ENCODE data around the gene SPATA22.

SPATA22 gene

DNA sequence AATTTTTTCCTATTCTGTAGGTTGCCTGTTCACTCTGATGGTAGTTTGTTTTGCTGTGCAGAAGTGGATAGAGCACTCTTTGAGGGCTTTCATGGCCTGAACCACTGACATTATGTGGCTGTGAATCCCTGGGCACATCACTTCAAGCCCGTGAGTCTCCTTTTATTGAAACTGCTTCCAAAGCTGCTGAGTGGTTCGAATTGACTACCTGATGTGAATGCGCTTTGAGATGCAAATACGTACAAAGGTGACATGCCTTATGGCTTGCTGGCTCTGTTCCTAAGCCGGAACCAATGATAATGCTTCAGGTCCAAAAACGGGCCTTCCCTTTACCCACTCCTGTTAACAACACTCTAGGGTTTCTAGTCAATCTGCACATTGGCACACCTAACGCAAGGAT, 38.5 kb upstream of the SPATA22 start:
- Histone ChIP-seq H3K4me2 (ENCODE audit: low read length) (no peak overlapping the region), H3K4me1 (ENCODE audit: insufficient read depth, low read length, severe bottlenecking) (no peaks in the 10 kb centered on the region), H3F3A (ENCODE audit: insufficient read depth, low read length) (no peaks in the 10 kb centered on the region), H4K20me1 (ENCODE audit: insufficient read depth, low read length) (no peaks in the 10 kb centered on the region), H3K9me3 (ENCODE audit: low read length) (no peaks in the 10 kb centered on the region), H3K4me3 (ENCODE audit: low read depth, low read length, poor library complexity, severe bottlenecking) (no peak overlapping the region), H3K79me2 (ENCODE audit: insufficient read depth, low read length) (no peaks in the 10 kb centered on the region), H2AFZ (ENCODE audit: low read length) (no peak overlapping the region), H3K9me2 (ENCODE audit: low read depth, low read length) (no peaks in the 10 kb centered on the region), H3K36me3 (ENCODE audit: insufficient read depth, low read length) (no peaks in the 10 kb centered on the region), H3K27me3 (ENCODE audit: insufficient read depth, low read length) (no peaks in the 10 kb centered on the region; the same call in 1 of the 2 replicates), H3K27ac (ENCODE audit: low read depth, low read length, poor library complexity, severe bottlenecking) (no peak overlapping the region), H3K9ac (ENCODE audit: low read length) (no peak overlapping the region)
- TF ChIP-seq, protein P1, sequence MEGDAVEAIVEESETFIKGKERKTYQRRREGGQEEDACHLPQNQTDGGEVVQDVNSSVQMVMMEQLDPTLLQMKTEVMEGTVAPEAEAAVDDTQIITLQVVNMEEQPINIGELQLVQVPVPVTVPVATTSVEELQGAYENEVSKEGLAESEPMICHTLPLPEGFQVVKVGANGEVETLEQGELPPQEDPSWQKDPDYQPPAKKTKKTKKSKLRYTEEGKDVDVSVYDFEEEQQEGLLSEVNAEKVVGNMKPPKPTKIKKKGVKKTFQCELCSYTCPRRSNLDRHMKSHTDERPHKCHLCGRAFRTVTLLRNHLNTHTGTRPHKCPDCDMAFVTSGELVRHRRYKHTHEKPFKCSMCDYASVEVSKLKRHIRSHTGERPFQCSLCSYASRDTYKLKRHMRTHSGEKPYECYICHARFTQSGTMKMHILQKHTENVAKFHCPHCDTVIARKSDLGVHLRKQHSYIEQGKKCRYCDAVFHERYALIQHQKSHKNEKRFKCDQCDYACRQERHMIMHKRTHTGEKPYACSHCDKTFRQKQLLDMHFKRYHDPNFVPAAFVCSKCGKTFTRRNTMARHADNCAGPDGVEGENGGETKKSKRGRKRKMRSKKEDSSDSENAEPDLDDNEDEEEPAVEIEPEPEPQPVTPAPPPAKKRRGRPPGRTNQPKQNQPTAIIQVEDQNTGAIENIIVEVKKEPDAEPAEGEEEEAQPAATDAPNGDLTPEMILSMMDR (IDR thresholded peaks at IDR 0.05; ENCODE audit: low read length) = no peak
- no peak for TF ChIP-seq EZH2 (IDR thresholded peaks at IDR 0.05; ENCODE audit: borderline replicate concordance, low read length)

DNA sequence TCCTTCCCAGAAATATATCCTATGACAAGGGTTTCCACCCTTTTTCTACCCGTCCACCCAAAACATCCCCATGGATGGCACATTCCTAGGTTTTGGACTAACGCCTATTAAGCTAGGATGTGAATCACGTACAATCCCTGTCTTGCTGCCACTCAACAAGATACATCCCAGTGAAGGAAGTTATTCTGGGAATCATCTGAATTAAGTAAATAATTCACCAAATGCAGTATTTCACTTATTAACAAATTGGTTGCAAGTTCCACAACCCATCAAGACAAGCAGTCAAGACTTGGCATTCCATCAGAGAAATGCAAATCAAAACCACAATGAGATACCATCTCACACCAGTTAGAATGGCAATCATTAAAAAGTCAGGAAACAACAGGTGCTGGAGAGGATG, 36.2 kb upstream of the SPATA22 start:
- no peak overlapping the region for H3K4me3 ChIP-seq (ENCODE audit: low read depth, low read length, poor library complexity, severe bottlenecking)
- H3K4me2 ChIP-seq (ENCODE audit: low read length) = no peak overlapping the region
- TF ChIP-seq EZH2 (IDR thresholded peaks at IDR 0.05; ENCODE audit: borderline replicate concordance, low read length) = no peak
- TF ChIP-seq, protein P1 (IDR thresholded peaks at IDR 0.05; ENCODE audit: low read length) = no peak
- H3K4me1 ChIP-seq (ENCODE audit: insufficient read depth, low read length, severe bottlenecking) = no peaks in the 10 kb centered on the region
- no peaks in the 10 kb centered on the region for H4K20me1 ChIP-seq (ENCODE audit: insufficient read depth, low read length)
- no peaks in the 10 kb centered on the region for H3K9me3 ChIP-seq (ENCODE audit: low read length)
- no peak overlapping the region for H3K27ac ChIP-seq (ENCODE audit: low read depth, low read length, poor library complexity, severe bottlenecking)
- H3F3A ChIP-seq (ENCODE audit: insufficient read depth, low read length) = no peaks in the 10 kb centered on the region
- H3K9me2 ChIP-seq (ENCODE audit: low read depth, low read length) = no peaks in the 10 kb centered on the region
- H3K27me3 ChIP-seq (ENCODE audit: insufficient read depth, low read length) = no peaks in the 10 kb centered on the region; the same call in 1 of the 2 replicates
- H2AFZ ChIP-seq (ENCODE audit: low read length) = no peak overlapping the region
- H3K36me3 ChIP-seq (ENCODE audit: insufficient read depth, low read length) = no peaks in the 10 kb centered on the region
- no peak overlapping the region for H3K9ac ChIP-seq (ENCODE audit: low read length)
- H3K79me2 ChIP-seq (ENCODE audit: insufficient read depth, low read length) = no peaks in the 10 kb centered on the region

DNA sequence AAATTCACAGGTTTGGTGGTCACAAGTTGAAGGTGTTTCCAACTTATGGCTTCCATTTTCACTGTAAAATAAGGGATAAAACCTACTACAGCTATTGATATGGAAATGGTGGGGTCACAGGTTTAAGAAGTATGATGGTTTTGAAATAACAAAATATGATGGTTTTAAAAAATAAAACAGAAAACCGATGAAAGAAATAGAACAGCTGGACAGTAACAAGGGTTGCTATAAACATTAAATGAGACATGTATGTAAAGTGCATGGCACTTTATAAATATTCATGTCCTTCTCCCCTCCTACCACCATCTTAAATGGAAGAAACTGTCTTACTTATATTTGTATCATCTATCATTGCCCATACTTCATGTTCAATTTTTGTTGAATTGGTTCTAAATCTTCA, 35.5 kb upstream of the SPATA22 start:
- Histone ChIP-seq H3K36me3 (ENCODE audit: insufficient read depth, low read length) (no peaks in the 10 kb centered on the region), H3K4me1 (ENCODE audit: insufficient read depth, low read length, severe bottlenecking) (no peaks in the 10 kb centered on the region), H2AFZ (ENCODE audit: low read length) (no peak overlapping the region), H3K27me3 (ENCODE audit: insufficient read depth, low read length) (no peaks in the 10 kb centered on the region; the same call in 1 of the 2 replicates), H3K9me2 (ENCODE audit: low read depth, low read length) (no peaks in the 10 kb centered on the region), H3K4me3 (ENCODE audit: low read depth, low read length, poor library complexity, severe bottlenecking) (no peak overlapping the region), H3F3A (ENCODE audit: insufficient read depth, low read length) (no peaks in the 10 kb centered on the region), H3K27ac (ENCODE audit: low read depth, low read length, poor library complexity, severe bottlenecking) (no peak overlapping the region), H3K9me3 (ENCODE audit: low read length) (no peaks in the 10 kb centered on the region), H4K20me1 (ENCODE audit: insufficient read depth, low read length) (no peaks in the 10 kb centered on the region), H3K79me2 (ENCODE audit: insufficient read depth, low read length) (no peaks in the 10 kb centered on the region), H3K9ac (ENCODE audit: low read length) (no peak overlapping the region), H3K4me2 (ENCODE audit: low read length) (no peak overlapping the region)
- TF ChIP-seq, protein P1 (IDR thresholded peaks at IDR 0.05; ENCODE audit: low read length) = no peak
- TF ChIP-seq EZH2 (IDR thresholded peaks at IDR 0.05; ENCODE audit: borderline replicate concordance, low read length) = no peak

Measured in OCI-LY1 (cell line).